Activated CD4-positive, alpha-beta memory T cell treated with anti-CD3 and anti-CD28 coated beads, Interleukin-2, amount 10 ng/mL, durations not matched to agents 7 days and 5 days (primary cell): Measurements from ENCODE around the gene KLK1. TPM values are rescaled to one million over a fixed set of nuclear protein-coding genes. Genes with fewer than 3 reads are reported as not detected.

Source experiments
- CTCF ChIA-PET: fragments of 350-600 bp; sonication (Branson Sonifier 250); formaldehyde crosslinking; loops from one replicate; lab custom pipeline; 2021; ENCODE audit warnings: antibody characterized with exemption, inconsistent platforms; lab: Charles Lee
- POLR2A ChIA-PET: fragments of 350-600 bp; sonication (Branson Sonifier 250); formaldehyde crosslinking; loops from one replicate; lab custom pipeline; 2021; ENCODE audit warnings: antibody characterized with exemption; lab: Charles Lee
- DNase-seq: peaks from one replicate; pipeline ENCODE4 v3.0.0-alpha.2; 2020
- H3K27ac Mint-ChIP-seq: one replicate; pipeline ENCODE4 v1.8.0; 2021; ENCODE audit warnings: mild to moderate bottlenecking, mixed read lengths
- H3K27me3 Mint-ChIP-seq: one replicate; pipeline ENCODE4 v1.8.0; 2021; ENCODE audit warnings: mixed read lengths
- H3K36me3 Mint-ChIP-seq: one replicate; pipeline ENCODE4 v1.8.0; 2021; ENCODE audit warnings: low read depth, mixed read lengths
- H3K4me1 Mint-ChIP-seq: one replicate; pipeline ENCODE4 v1.8.0; 2021; ENCODE audit warnings: mixed read lengths
- H3K4me3 Mint-ChIP-seq: one replicate; pipeline ENCODE4 v1.8.0; 2021; ENCODE audit warnings: mild to moderate bottlenecking, mixed read lengths
- H3K9me3 Mint-ChIP-seq: one replicate; pipeline ENCODE4 v1.8.0; 2021; ENCODE audit warnings: mixed read lengths
- total RNA-seq, 2 experiments: library from RNA; stranded (reverse); gene quantifications; one replicate each; pipeline ENCODE4 v1.2.3, GENCODE V29; 2021

KLK1 gene
- total RNA-seq, 2 experiments from 2014 or later: 2.2 to 2.6 TPM

GRCh38 chr19:50844296-50844935 lies 20.8 kb upstream of the KLK1 start:
- POLR2A ChIA-PET: no interaction called here

GRCh38 chr19:50843701-50844221 lies 20.2 kb upstream of the KLK1 start:
- ChIA-PET CTCF (interaction anchor here (1.5 kb wide), 1 partner anchor 78 kb away, joined by 3 read pairs; no protein-coding TSS in a partner anchor), POLR2A (no interaction called here)
- no peak overlapping the region for H3K4me3 Mint-ChIP-seq
- no peak for DNase-seq
- peaks cover 17% of the 10 kb centered on the region for H3K27me3 Mint-ChIP-seq
- H3K4me1 Mint-ChIP-seq: no peaks in the 10 kb centered on the region
- H3K9me3 Mint-ChIP-seq: no peaks in the 10 kb centered on the region
- no peak overlapping the region for H3K27ac Mint-ChIP-seq
- no peaks in the 10 kb centered on the region for H3K36me3 Mint-ChIP-seq

More at GRCh38 chr19:50844296-50844935, 20.8 kb upstream of the KLK1 start:
- H3K27ac Mint-ChIP-seq: no peak overlapping the region
- CTCF ChIA-PET: no interaction called here
- no peaks in the 10 kb centered on the region for H3K4me1 Mint-ChIP-seq
- H3K27me3 Mint-ChIP-seq: peaks cover 17% of the 10 kb centered on the region
- H3K36me3 Mint-ChIP-seq: no peaks in the 10 kb centered on the region
- H3K9me3 Mint-ChIP-seq: no peaks in the 10 kb centered on the region
- no peak for DNase-seq
- H3K4me3 Mint-ChIP-seq: no peak overlapping the region

- CTCF ChIA-PET: interaction anchor here (1.5 kb wide), 1 partner anchor 79 kb away, joined by 3 read pairs; no protein-coding TSS in a partner anchor
- Mint-ChIP-seq H3K27ac (no peak overlapping the region), H3K36me3 (no peaks in the 10 kb centered on the region), H3K4me3 (no peak overlapping the region), H3K9me3 (no peaks in the 10 kb centered on the region), H3K4me1 (peaks cover under 1% of the 10 kb centered on the region), H3K27me3 (peaks cover 15% of the 10 kb centered on the region)
- no peak for DNase-seq
- POLR2A ChIA-PET: no interaction called here
Observed at GRCh38 chr19:50843205-50843604, 19.6 kb upstream of the KLK1 start.

- ChIA-PET CTCF (no interaction called here), POLR2A (no interaction called here)
- Mint-ChIP-seq H3K36me3 (no peaks in the 10 kb centered on the region), H3K9me3 (no peaks in the 10 kb centered on the region), H3K27me3 (peaks cover 20% of the 10 kb centered on the region), H3K4me3 (no peak overlapping the region), H3K4me1 (peaks cover 2% of the 10 kb centered on the region), H3K27ac (no peak overlapping the region)
- DNase-seq: no peak
Observed at GRCh38 chr19:50842130-50842529, 18.5 kb upstream of the KLK1 start.

- peaks cover 31% of the 10 kb centered on the region for H3K27me3 Mint-ChIP-seq
- peaks cover 11% of the 10 kb centered on the region for H3K4me1 Mint-ChIP-seq
Observed at GRCh38 chr19:50839712-50840655, 16.4 kb upstream of the KLK1 start.

GRCh38 chr19:50838239-50838638 lies 14.7 kb upstream of the KLK1 start:
- no peak overlapping the region for H3K27ac Mint-ChIP-seq
- ChIA-PET POLR2A (interaction anchor here (2.7 kb wide), 1 partner anchor 34 kb away, joined by 10 read pairs; no protein-coding TSS in a partner anchor), CTCF (interaction anchor here (1.2 kb wide), 1 partner anchor 84 kb away, joined by 6 read pairs; no protein-coding TSS in a partner anchor)
- H3K4me3 Mint-ChIP-seq: no peak overlapping the region
- H3K36me3 Mint-ChIP-seq: no peaks in the 10 kb centered on the region
- H3K4me1 Mint-ChIP-seq: peaks cover 11% of the 10 kb centered on the region
- no peaks in the 10 kb centered on the region for H3K9me3 Mint-ChIP-seq
- no peak for DNase-seq
- peaks cover 21% of the 10 kb centered on the region for H3K27me3 Mint-ChIP-seq

More at GRCh38 chr19:50839712-50840655, 16.4 kb upstream of the KLK1 start:
- no peaks in the 10 kb centered on the region for H3K36me3 Mint-ChIP-seq
- no peak for DNase-seq
- no peaks in the 10 kb centered on the region for H3K9me3 Mint-ChIP-seq
- H3K27ac Mint-ChIP-seq: no peak overlapping the region
- H3K4me3 Mint-ChIP-seq: no peak overlapping the region
- ChIA-PET CTCF (no interaction called here), POLR2A (no interaction called here)

- ChIA-PET CTCF (interaction anchor here (1.1 kb wide), 1 partner anchor 85 kb away, joined by 3 read pairs; no protein-coding TSS in a partner anchor), POLR2A (interaction anchor here (2.7 kb wide), 1 partner anchor 33 kb away, joined by 10 read pairs; no protein-coding TSS in a partner anchor)
- no peak overlapping the region for H3K4me3 Mint-ChIP-seq
- peaks cover 11% of the 10 kb centered on the region for H3K4me1 Mint-ChIP-seq
- DNase-seq: no peak
- H3K27me3 Mint-ChIP-seq: peaks cover 25% of the 10 kb centered on the region
- no peaks in the 10 kb centered on the region for H3K36me3 Mint-ChIP-seq
- no peaks in the 10 kb centered on the region for H3K9me3 Mint-ChIP-seq
- no peak overlapping the region for H3K27ac Mint-ChIP-seq
Observed at GRCh38 chr19:50837300-50837699, 13.7 kb upstream of the KLK1 start.

GRCh38 chr19:50836543-50837195 lies 13.1 kb upstream of the KLK1 start:
- no peak overlapping the region for H3K27ac Mint-ChIP-seq
- ChIA-PET POLR2A (interaction anchor here (2.7 kb wide), 1 partner anchor 32 kb away, joined by 10 read pairs; no protein-coding TSS in a partner anchor), CTCF (interaction anchor here (1.1 kb wide), 1 partner anchor 85 kb away, joined by 3 read pairs; no protein-coding TSS in a partner anchor)
- DNase-seq: no peak
- H3K4me1 Mint-ChIP-seq: peaks cover 11% of the 10 kb centered on the region
- no peaks in the 10 kb centered on the region for H3K36me3 Mint-ChIP-seq
- H3K4me3 Mint-ChIP-seq: peak overlapping the region; percentile 74
- H3K27me3 Mint-ChIP-seq: peaks cover 25% of the 10 kb centered on the region
- no peaks in the 10 kb centered on the region for H3K9me3 Mint-ChIP-seq

- ChIA-PET CTCF (no interaction called here), POLR2A (interaction anchor here (2.7 kb wide), 1 partner anchor 31 kb away, joined by 10 read pairs; no protein-coding TSS in a partner anchor)
- peaks cover 11% of the 10 kb centered on the region for H3K4me1 Mint-ChIP-seq
- H3K27ac Mint-ChIP-seq: no peak overlapping the region
- no peaks in the 10 kb centered on the region for H3K36me3 Mint-ChIP-seq
- no peaks in the 10 kb centered on the region for H3K9me3 Mint-ChIP-seq
- H3K4me3 Mint-ChIP-seq: peak overlapping the region; percentile 74
- H3K27me3 Mint-ChIP-seq: peaks cover 26% of the 10 kb centered on the region
- DNase-seq: peak; percentile 81
Observed at GRCh38 chr19:50835785-50836542, 12.4 kb upstream of the KLK1 start.

GRCh38 chr19:50835103-50835784 lies 11.7 kb upstream of the KLK1 start:
- CTCF ChIA-PET: no interaction called here
- H3K36me3 Mint-ChIP-seq: no peaks in the 10 kb centered on the region
- POLR2A ChIA-PET: no interaction called here

GRCh38 chr19:50833802-50834167 lies 10.2 kb upstream of the KLK1 start:
- ChIA-PET CTCF (no interaction called here), POLR2A (no interaction called here)
- Mint-ChIP-seq H3K36me3 (no peaks in the 10 kb centered on the region), H3K27me3 (peaks cover 26% of the 10 kb centered on the region), H3K9me3 (no peaks in the 10 kb centered on the region), H3K27ac (no peak overlapping the region), H3K4me3 (no peak overlapping the region), H3K4me1 (peaks cover 11% of the 10 kb centered on the region)
- no peak for DNase-seq

More at GRCh38 chr19:50835103-50835784, 11.7 kb upstream of the KLK1 start:
- H3K4me1 Mint-ChIP-seq: peaks cover 11% of the 10 kb centered on the region
- H3K4me3 Mint-ChIP-seq: peak overlapping the region; percentile 74
- H3K27me3 Mint-ChIP-seq: peaks cover 26% of the 10 kb centered on the region
- no peak for DNase-seq
- no peak overlapping the region for H3K27ac Mint-ChIP-seq
- H3K9me3 Mint-ChIP-seq: no peaks in the 10 kb centered on the region
